K562 (cell line): ENCODE measurements around the gene DAGLB. TPM values are rescaled to one million over a fixed set of nuclear protein-coding genes. Genes with fewer than 3 reads are reported as not detected.

Experiments
- ATAC-seq: fragments of 200-7000 bp; cut with Tn5 transposase; 3 replicates; pipeline ENCODE4 v1.9.1; 2020; ENCODE audit warnings: moderate library complexity
- BruUV-seq: library from RNA; stranded (reverse); fragments of 400-500 nt; replicated peaks from 2 replicates; lab custom pipeline; 2021; lab: Mats Ljungman, UMichigan
- CTCF ChIA-PET: fragments of 300-600 bp; formaldehyde crosslinking; extraction: SDS; loops from one replicate; lab custom pipeline; 2021; ENCODE audit warnings: low intra/inter-chr PET ratio; lab: Yijun Ruan, JAX
- POLR2A ChIA-PET: fragments of 300-600, 350-650 bp; sonication (Branson Sonifier 250); formaldehyde crosslinking; extraction: SDS; loops from one replicate; lab custom pipeline; 2021; ENCODE audit warnings: antibody characterized with exemption, inconsistent platforms; lab: Yijun Ruan, JAX
- DNase-seq, 4 experiments: peaks; one replicate each; pipeline versions ENCODE4 v3.0.0 to v3.0.0-alpha.2; 2011 to 2018; ENCODE audit warnings: low spot score in 3 of 4, mixed read lengths in 3 of 4; ENCODE audit errors: extremely low read depth in 1 of 4
- FAIRE-seq: peaks from 2 replicates; lab custom pipeline; 2011; peaks lifted over from hg19 to GRCh38; lab: Jason Lieb, UNC
- H2AFZ ChIP-seq: 2 replicates; pipeline ENCODE4 v1.6.0; 2011; ENCODE audit warnings: low read depth, low read length, control low read depth, inconsistent platforms
- H3K27ac ChIP-seq: fragments of 200-600 bp; 3 replicates; pipeline ENCODE4 v1.8.0; 2011; ENCODE audit warnings: low read depth, mild to moderate bottlenecking, control low read depth, inconsistent platforms, low read length, moderate library complexity, mixed read lengths; ENCODE audit errors: extremely low read depth
- H3K27me3 ChIP-seq, 2 experiments: fragments of 300-600 bp in 1 of 2; 2 replicates in 1 of 2; 3 replicates in 1 of 2; pipeline versions ENCODE4 v1.6.0 to v1.8.0; 2011; ENCODE audit warnings: inconsistent platforms in 2 of 2, low read length in 2 of 2, mild to moderate bottlenecking in 1 of 2, mixed read lengths in 1 of 2, moderate library complexity in 1 of 2; ENCODE audit not compliant: control insufficient read depth in 2 of 2, insufficient read depth in 2 of 2
- H3K36me3 ChIP-seq: fragments of 300-600 bp; 3 replicates; pipeline ENCODE4 v1.8.0; 2011; ENCODE audit warnings: mild to moderate bottlenecking, low read length, inconsistent platforms; ENCODE audit not compliant: control insufficient read depth, insufficient read depth
- H3K4me1 ChIP-seq, 2 experiments: fragments of 200-600 bp in 1 of 2; replicated peaks in 1 of 2; 2 replicates in 1 of 2; 3 replicates in 1 of 2; pipeline versions ENCODE4 v1.5.1 to v1.8.0; 2011; ENCODE audit warnings: inconsistent platforms in 2 of 2, low read length in 2 of 2, mild to moderate bottlenecking in 1 of 2, mixed read lengths in 1 of 2, moderate library complexity in 1 of 2; ENCODE audit not compliant: control insufficient read depth in 2 of 2, insufficient read depth in 2 of 2
- H3K4me2 ChIP-seq: 2 replicates; pipeline ENCODE4 v1.6.1; 2011; ENCODE audit warnings: low read length, control low read depth, inconsistent platforms, mixed read lengths; ENCODE audit not compliant: insufficient read depth
- H3K4me3 ChIP-seq: fragments of 200-600 bp; sonication (generic), shearing (Covaris generic); 2 replicates; pipeline ENCODE4 v1.5.1; 2016; ENCODE audit warnings: control low read depth, inconsistent platforms
- H3K79me2 ChIP-seq: fragments of 200-600 bp; 3 replicates; pipeline ENCODE4 v1.8.0; 2011; ENCODE audit warnings: low read length, inconsistent platforms; ENCODE audit not compliant: control insufficient read depth, insufficient read depth
- H3K9ac ChIP-seq, 2 experiments: 2 replicates each; pipeline versions ENCODE4 v1.6.0 to v1.6.1; 2011; ENCODE audit warnings: low read depth in 2 of 2, low read length in 2 of 2, control low read depth in 1 of 2, inconsistent platforms in 1 of 2, mild to moderate bottlenecking in 1 of 2, mixed read lengths in 1 of 2; ENCODE audit not compliant: insufficient read depth in 1 of 2
- H3K9me1 ChIP-seq: one replicate; pipeline ENCODE4 v1.6.0; 2011; ENCODE audit warnings: inconsistent platforms, mild to moderate bottlenecking, low read length, moderate library complexity; ENCODE audit not compliant: control insufficient read depth, insufficient read depth
- H3K9me3 ChIP-seq: replicated peaks from 2 replicates; pipeline ENCODE4 v1.5.1; 2011; ENCODE audit warnings: low read depth, low read length, inconsistent platforms; ENCODE audit not compliant: control insufficient read depth, insufficient read depth
- H4K20me1 ChIP-seq: replicated peaks from 2 replicates; pipeline ENCODE4 v1.6.1; 2011; ENCODE audit warnings: low read length, inconsistent platforms, mixed read lengths; ENCODE audit not compliant: control insufficient read depth, insufficient read depth
- BRD4 ChIP-seq: fragments of 200-600 bp; sonication (generic); IDR thresholded peaks from 2 replicates; pipeline ENCODE4 v1.6.1; 2017; ENCODE audit warnings: inconsistent platforms
- CAMTA2 ChIP-seq: fragments of 250-450 bp; sonication (Bioruptor Pico); conservative IDR thresholded peaks from 2 replicates; pipeline ENCODE4 v1.5.1; 2022
- ETV6 ChIP-seq, 3 experiments: fragments of 150-350 bp in 1 of 3; sonication (generic) in 1 of 3; formaldehyde crosslinking in 1 of 3; IDR thresholded peaks; 2 replicates each; pipeline versions ENCODE4 v1.6.1 to v1.8.0; 2014 to 2022; ENCODE audit warnings: borderline replicate concordance in 2 of 3, low read depth in 2 of 3, antibody characterized with exemption in 1 of 3, low read length in 1 of 3, mild to moderate bottlenecking in 1 of 3, missing genetic modification reagents in 1 of 3
- HBP1 ChIP-seq: fragments of 450-650 bp; formaldehyde crosslinking; IDR thresholded peaks from 2 replicates; pipeline ENCODE4 v1.4.0; 2022; ENCODE audit warnings: missing genetic modification characterization
- HCFC1 ChIP-seq: IDR thresholded peaks from 2 replicates; pipeline ENCODE4 v1.6.1; 2012; ENCODE audit warnings: low read depth, low read length, improper control_type of control experiment
- MBD1 ChIP-seq: fragments of 250-450 bp; sonication (Bioruptor Pico); IDR thresholded peaks from 2 replicates; pipeline ENCODE4 v1.8.0; 2022; ENCODE audit warnings: inconsistent platforms
- MEIS2 ChIP-seq: fragments of 450-650 bp; IDR thresholded peaks from 2 replicates; pipeline ENCODE4 v1.6.1; 2014; ENCODE audit warnings: mild to moderate bottlenecking; ENCODE audit not compliant: partially characterized antibody
- MITF ChIP-seq: IDR thresholded peaks from 2 replicates; pipeline ENCODE4 v1.6.1; 2014; ENCODE audit warnings: antibody characterized with exemption
- NFYB ChIP-seq: IDR thresholded peaks from 2 replicates; pipeline ENCODE4 v1.6.1; 2011; ENCODE audit warnings: mild to moderate bottlenecking, moderate library complexity; ENCODE audit not compliant: insufficient read length; ENCODE audit errors: extremely low read depth
- SRSF1 ChIP-seq: fragments of 200-400 bp; formaldehyde crosslinking; IDR thresholded peaks from 2 replicates; pipeline ENCODE4 v1.6.1; 2017; ENCODE audit warnings: mild to moderate bottlenecking, low read depth, low read length, moderate library complexity
- TAF9B ChIP-seq: fragments of 450-650 bp; IDR thresholded peaks from 2 replicates; pipeline ENCODE4 v1.6.1; 2018; ENCODE audit warnings: mild to moderate bottlenecking; ENCODE audit not compliant: partially characterized antibody
- UBTF ChIP-seq, 2 experiments: IDR thresholded peaks; 2 replicates each; pipeline ENCODE4 v1.6.1; 2012; ENCODE audit warnings: improper control_type of control experiment in 2 of 2, low read depth in 2 of 2, low read length in 2 of 2, borderline replicate concordance in 1 of 2
- ZNF583 ChIP-seq: fragments of 250-450 bp; sonication (Bioruptor Pico); IDR thresholded peaks from 2 replicates; pipeline ENCODE4 v1.4.0; 2020
- ZNF764 ChIP-seq: fragments of 250-450 bp; sonication (Bioruptor Pico); IDR thresholded peaks from 2 replicates; pipeline ENCODE4 v1.4.0; 2020; ENCODE audit warnings: low read depth, mild to moderate bottlenecking, moderate library complexity
- WGBS: fragments of 100-300 bp; shearing (Covaris generic); methylation state at CpG from one replicate; pipeline ENCODE4 v1.1.6; 2016; ENCODE audit warnings: low coverage, mixed read lengths; ENCODE audit not compliant: insufficient coverage; ENCODE audit errors: missing lambda C conversion rate; 5-methylcytosine and 5-hydroxymethylcytosine counted together
- in situ Hi-C: fragments of 300-500 bp; cut with MboI; formaldehyde crosslinking; loops from 4 replicates; pipeline ENCODE4 v1.15.0; 2018; ENCODE audit warnings: inconsistent platforms, mixed read lengths
- intact Hi-C: fragments of 100-400 bp; cut with micrococcal nuclease; formaldehyde crosslinking; loops from 2 replicates; pipeline ENCODE4 v1.14.2; 2022
- polyA plus RNA-seq, 8 experiments: library from polyadenylated mRNA; depleted of rRNA in 4 of 8; stranded (reverse) in 5 of 8; unstranded in 3 of 8; fragments of >200 nt; fragmentation: Nextera tagmentation in 2 of 8; fragmentation: Illumina TruSeq in 1 of 8; extraction: Ambion mirVana in 2 of 8; extraction: Trizol in 1 of 8; gene quantifications; 2 replicates each; pipeline versions ENCODE4 v1.2.1 to v1.2.3, GENCODE V29; 2011 to 2014; ENCODE audit warnings: inconsistent platforms in 1 of 8, missing spikeins in 1 of 8
- total RNA-seq, 7 experiments: library from RNA; depleted of rRNA in 6 of 7; stranded (reverse); fragments of >200 nt in 6 of 7; fragmentation: Illumina TruSeq in 2 of 7; extraction: Trizol in 2 of 7; gene quantifications; 2 replicates each; pipeline versions ENCODE4 v1.2.1 to v1.2.3, GENCODE V29; 2011 to 2021; ENCODE audit warnings: low replicate concordance in 1 of 7

Gene DAGLB
- total and polyA plus RNA-seq, 9 of the 15 experiments (the other 6 are each of a cell fraction or from before 2014, with no cell fraction given): 0.92 to 16.4 (median 9.3) TPM

GRCh38 chr7:6444516-6445269 is 3.1 kb downstream of the DAGLB start:
- Histone ChIP-seq H2AFZ (no peak overlapping the region), H3K36me3 (peaks cover 42% of the 10 kb centered on the region), H4K20me1 (no peaks in the 10 kb centered on the region), H3K79me2 (peaks cover 33% of the 10 kb centered on the region), H3K4me1 (peaks cover 4 to 19% of the 10 kb centered on the region in 2 experiments; a peak in 4 of 5 replicates), H3K4me3 (no peak overlapping the region), H3K4me2 (no peak overlapping the region), H3K9me3 (no peaks in the 10 kb centered on the region), H3K9me1 (no peaks in the 10 kb centered on the region), H3K27ac (no peak overlapping the region), H3K9ac (no peak overlapping the region), H3K27me3 (no peaks in the 10 kb centered on the region)
- FAIRE-seq (no peak), ATAC-seq (no peak), DNase-seq (no peak)
- in situ Hi-C loops: no loop called here
- intact Hi-C loops: no loop called here
- BruUV-seq: no TSS peak
- ChIA-PET POLR2A (interaction anchor here (0.6 to 1.2 kb wide), 4 partner anchors 22 to 62 kb away, joined by 3 to 4 read pairs (median 4); no protein-coding TSS in a partner anchor), CTCF (no interaction called here)
- 96% methylated on average over 13 of the region's 13 CpGs for WGBS
- no peak for TF ChIP-seq MITF
- TF ChIP-seq TAF9B: no peak
- TF ChIP-seq HCFC1: no peak
- TF ChIP-seq BRD4: no peak
- TF ChIP-seq CAMTA2 (CRISPR knock-in tag): no peak
- TF ChIP-seq SRSF1: no peak
- no peak for TF ChIP-seq MBD1
- TF ChIP-seq ZNF583: no peak
- TF ChIP-seq MEIS2: no peak
- no peak for TF ChIP-seq NFYB
- TF ChIP-seq HBP1 (CRISPR knock-in tag): no peak
- TF ChIP-seq UBTF (IDR thresholded peaks at IDR 0.05; ENCODE audit: borderline replicate concordance in 1 of 2, low read depth in 2 of 2, low read length in 2 of 2): no peak
- no peak for TF ChIP-seq ZNF764 (CRISPR knock-in tag)
- TF ChIP-seq ETV6 (IDR thresholded peaks at IDR 0.05; ENCODE audit: borderline replicate concordance in 1 of 2, low read depth in 2 of 2, low read length in 1 of 2): no peak
- no peak for TF ChIP-seq ETV6 (CRISPR knock-in tag; IDR thresholded peaks at IDR 0.05; ENCODE audit: borderline replicate concordance)
